Lung (tissue), 12 donors: Measurements from ENCODE around the gene DUSP2. TPM values are rescaled to one million over a fixed set of nuclear protein-coding genes. Genes with fewer than 3 reads are reported as not detected.

Source experiments
- ATAC-seq: fragments of 200-7000 bp; cut with Tn5 transposase; one replicate; pipeline ENCODE4 v1.9.1; 2020; ENCODE audit warnings: moderate number of reproducible peaks; ENCODE audit not compliant: insufficient read depth, low FRiP score
- DNase-seq, 3 donors: peaks; one replicate each; pipeline ENCODE4 v3.0.0-alpha.2; 2013 to 2017
- H3K27ac ChIP-seq, 2 donors: one replicate each; pipeline ENCODE4 v1.5.1; 2013; ENCODE audit warnings: mild to moderate bottlenecking in 2 of 2, moderate library complexity in 2 of 2, control low read depth in 1 of 2, inconsistent platforms in 1 of 2, low read depth in 1 of 2, low read length in 1 of 2
- H3K27me3 ChIP-seq, 3 donors: one replicate each; pipeline ENCODE4 v1.5.1; 2013; ENCODE audit warnings: low read length in 2 of 3; ENCODE audit not compliant: control insufficient read depth in 3 of 3, insufficient read depth in 3 of 3
- H3K36me3 ChIP-seq, 4 donors: one replicate each; pipeline ENCODE4 v1.5.1; 2013; ENCODE audit warnings: low read length in 4 of 4, mild to moderate bottlenecking in 1 of 4, moderate library complexity in 1 of 4; ENCODE audit not compliant: control insufficient read depth in 4 of 4, insufficient read depth in 4 of 4
- H3K4me1 ChIP-seq, 5 donors: one replicate each; pipeline ENCODE4 v1.5.1; 2013; ENCODE audit warnings: low read length in 5 of 5, mild to moderate bottlenecking in 2 of 5, moderate library complexity in 1 of 5; ENCODE audit not compliant: control insufficient read depth in 5 of 5, insufficient read depth in 5 of 5
- H3K4me3 ChIP-seq: one replicate; pipeline ENCODE4 v1.5.1; 2013; ENCODE audit warnings: mild to moderate bottlenecking, control low read depth, moderate library complexity
- H3K9ac ChIP-seq, 2 donors: one replicate each; pipeline ENCODE4 v1.5.1; 2013; ENCODE audit warnings: low read length in 2 of 2, control low read depth in 1 of 2; ENCODE audit not compliant: insufficient read depth in 1 of 2
- H3K9me3 ChIP-seq, 4 donors: one replicate each; pipeline ENCODE4 v1.5.1; 2013; ENCODE audit warnings: low read length in 3 of 4, mild to moderate bottlenecking in 1 of 4, moderate library complexity in 1 of 4; ENCODE audit not compliant: control insufficient read depth in 4 of 4, insufficient read depth in 3 of 4
- WGBS, 2 donors: extraction: QIAGEN DNeasy Blood & Tissue Kit; methylation state at CpG; one replicate each; pipeline ENCODE4 v1.1.7; 2013; 5-methylcytosine and 5-hydroxymethylcytosine counted together
- polyA plus RNA-seq, 2 donors: library from polyadenylated mRNA; stranded (reverse); fragments of 200-250 nt; gene quantifications; one replicate each; pipeline ENCODE4 v1.2.1, GENCODE V29; 2013
- total RNA-seq, 2 donors: library from RNA; depleted of rRNA in 1 of 2; stranded (reverse); fragments of >200 nt in 1 of 2; gene quantifications; one replicate each; pipeline ENCODE4 v1.2.1, GENCODE V29; 2014 to 2021
- TF ChIP-seq, protein P1 (sequence below): IDR thresholded peaks from 2 replicates; pipeline ENCODE4 v1.5.1; 2012; ENCODE audit warnings: mild to moderate bottlenecking; ENCODE audit errors: control extremely low read depth, extremely low read depth
- donor health status: control.
- donor health status: control.
- donor health status: Bipolar disorder and iron deficiency.
- donor health status: healthy.
- donor health status: DM: yes; HTN: yes; CAD: no.

Gene DUSP2
- total and polyA plus RNA-seq, 4 donors = 3.5 to 33.6 (median 5.8) TPM

DNA sequence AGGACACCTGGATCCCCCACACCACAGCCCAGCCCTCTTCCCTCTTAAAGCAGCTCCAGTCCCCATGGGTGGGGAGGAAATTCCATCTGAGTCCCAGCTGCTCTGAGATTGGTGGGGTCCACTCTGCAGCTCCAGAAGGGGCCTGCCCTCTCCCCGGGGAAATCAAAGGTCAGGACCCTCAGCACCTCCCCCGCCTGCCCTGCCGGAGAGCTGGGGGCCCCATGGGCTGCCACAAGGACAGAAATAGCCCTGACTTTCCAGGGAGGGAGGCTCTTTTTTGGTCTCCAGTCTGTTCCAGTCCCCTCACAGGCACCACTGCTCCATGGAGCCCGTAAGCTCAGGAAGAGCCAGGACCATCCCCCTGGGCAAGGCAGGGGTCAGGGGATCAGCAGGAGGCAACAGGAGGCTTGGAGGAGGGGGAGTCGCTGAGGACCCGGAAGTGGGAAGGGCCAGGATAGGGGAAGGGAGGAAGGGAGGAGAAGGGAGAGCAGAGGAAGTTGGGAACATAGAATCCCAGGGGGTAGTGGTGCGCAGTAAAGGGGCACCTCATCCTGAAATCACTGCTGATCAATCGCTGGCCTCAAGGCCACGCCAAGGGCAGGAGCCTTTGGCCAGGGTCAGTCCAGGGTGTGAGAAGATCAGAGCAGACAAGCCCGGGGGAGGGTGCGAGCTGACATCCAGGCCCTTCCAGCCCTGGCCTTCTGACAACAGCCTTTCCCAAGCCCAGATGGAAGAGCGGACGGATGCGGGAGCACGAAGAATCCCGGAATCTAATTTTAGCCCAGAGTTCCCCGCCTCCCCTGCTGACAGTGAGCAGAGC is 36.5 kb downstream of the DUSP2 start:
- peaks cover 0 to 11% (median 3%) of the 10 kb centered on the region in 4 donors for H3K9me3 ChIP-seq
- whole genome bisulfite sequencing, 2 donors = 47 to 59% methylated on average over 17 of the region's 17 CpGs
- peak; percentile 57 to 75 (median 60) for DNase-seq
- no peak for ATAC-seq
- H3K9ac ChIP-seq = no peak overlapping the region
- H3K4me3 ChIP-seq = no peak overlapping the region
- TF ChIP-seq, protein P1, sequence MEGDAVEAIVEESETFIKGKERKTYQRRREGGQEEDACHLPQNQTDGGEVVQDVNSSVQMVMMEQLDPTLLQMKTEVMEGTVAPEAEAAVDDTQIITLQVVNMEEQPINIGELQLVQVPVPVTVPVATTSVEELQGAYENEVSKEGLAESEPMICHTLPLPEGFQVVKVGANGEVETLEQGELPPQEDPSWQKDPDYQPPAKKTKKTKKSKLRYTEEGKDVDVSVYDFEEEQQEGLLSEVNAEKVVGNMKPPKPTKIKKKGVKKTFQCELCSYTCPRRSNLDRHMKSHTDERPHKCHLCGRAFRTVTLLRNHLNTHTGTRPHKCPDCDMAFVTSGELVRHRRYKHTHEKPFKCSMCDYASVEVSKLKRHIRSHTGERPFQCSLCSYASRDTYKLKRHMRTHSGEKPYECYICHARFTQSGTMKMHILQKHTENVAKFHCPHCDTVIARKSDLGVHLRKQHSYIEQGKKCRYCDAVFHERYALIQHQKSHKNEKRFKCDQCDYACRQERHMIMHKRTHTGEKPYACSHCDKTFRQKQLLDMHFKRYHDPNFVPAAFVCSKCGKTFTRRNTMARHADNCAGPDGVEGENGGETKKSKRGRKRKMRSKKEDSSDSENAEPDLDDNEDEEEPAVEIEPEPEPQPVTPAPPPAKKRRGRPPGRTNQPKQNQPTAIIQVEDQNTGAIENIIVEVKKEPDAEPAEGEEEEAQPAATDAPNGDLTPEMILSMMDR = no peak
- peaks cover 0 to 12% (median 6%) of the 10 kb centered on the region in 5 donors for H3K4me1 ChIP-seq
- no peaks in the 10 kb centered on the region for H3K36me3 ChIP-seq
- H3K27me3 ChIP-seq = peaks cover 0 to 2% (median 0%) of the 10 kb centered on the region in 3 donors
- H3K27ac ChIP-seq = no peak overlapping the region

DNA sequence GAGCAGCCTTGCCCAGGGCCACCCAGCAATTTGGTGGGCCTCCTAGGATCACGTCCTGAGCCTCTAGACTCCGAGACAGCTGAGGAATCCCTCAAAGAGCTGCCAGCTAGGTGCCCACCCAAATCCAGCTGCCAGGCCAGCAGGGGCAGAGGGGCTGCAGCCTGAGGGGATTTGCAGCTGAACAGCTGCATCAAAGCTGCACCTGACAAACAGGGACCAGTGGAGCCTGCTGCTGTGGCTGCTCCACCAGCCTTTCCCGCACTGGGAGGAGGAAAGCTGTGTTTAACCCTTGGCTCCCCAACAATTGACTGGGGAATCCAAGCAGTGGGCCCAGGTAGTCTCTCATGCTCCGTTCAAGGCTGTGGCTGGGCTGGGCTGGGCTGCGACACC is 37.1 kb downstream of the DUSP2 start:
- H3K4me3 ChIP-seq = no peak overlapping the region
- no peaks in the 10 kb centered on the region for H3K36me3 ChIP-seq
- H3K9me3 ChIP-seq = peaks cover 0 to 11% (median 3%) of the 10 kb centered on the region in 4 donors
- TF ChIP-seq, protein P1 = no peak
- H3K9ac ChIP-seq = no peak overlapping the region
- ATAC-seq (no peak), DNase-seq (no peak)
- WGBS, 2 donors = 47 to 61% methylated on average over 5 of the region's 5 CpGs
- no peak overlapping the region for H3K27ac ChIP-seq
- H3K4me1 ChIP-seq = peaks cover 0 to 12% (median 6%) of the 10 kb centered on the region in 5 donors
- H3K27me3 ChIP-seq = peaks cover 0 to 2% (median 0%) of the 10 kb centered on the region in 3 donors

DNA sequence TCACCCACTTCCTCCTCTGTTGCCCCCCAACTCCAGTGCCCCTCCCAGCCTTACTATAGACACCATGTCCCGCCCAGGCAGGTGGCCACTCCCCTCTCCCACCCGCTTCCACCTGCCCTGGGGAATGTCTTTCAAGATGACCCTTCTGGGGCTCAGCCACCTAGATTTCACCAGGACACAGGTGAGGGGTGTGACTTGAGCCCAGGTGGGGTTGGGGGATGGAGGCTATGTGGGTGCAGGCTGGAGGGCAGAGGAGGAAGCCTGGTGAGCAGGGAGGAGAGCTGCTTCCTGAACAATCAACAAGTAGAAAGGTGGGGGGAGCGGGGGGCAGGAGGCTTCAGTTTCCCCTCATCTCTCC is 37.6 kb downstream of the DUSP2 start:
- TF ChIP-seq, protein P1 = no peak
- DNase-seq (no peak), ATAC-seq (no peak)
- Histone ChIP-seq H3K4me3 (no peak overlapping the region), H3K9ac (no peak overlapping the region), H3K4me1 (peaks cover 0 to 12% (median 6%) of the 10 kb centered on the region in 5 donors), H3K27me3 (peaks cover 0 to 2% (median 0%) of the 10 kb centered on the region in 3 donors), H3K36me3 (no peaks in the 10 kb centered on the region), H3K9me3 (peaks cover 0 to 11% (median 3%) of the 10 kb centered on the region in 4 donors), H3K27ac (no peak overlapping the region)
- 68 to 81% methylated on average over 3 of the region's 3 CpGs for WGBS, 2 donors
